Measurements from ENCODE around the gene ELAVL2. TPM values are rescaled to one million over a fixed set of nuclear protein-coding genes. Genes with fewer than 3 reads are reported as not detected.

The ELAVL2 gene
- total and polyA plus RNA-seq, 4 donors = 0.02 to 1.7 TPM; not detected in 2

- H3K9me3 ChIP-seq (ENCODE audit: control insufficient read depth in 4 of 4, insufficient read depth in 3 of 4, low read length in 3 of 4) = no peaks in the 10 kb centered on the region
- no peaks in the 10 kb centered on the region for H3K27me3 ChIP-seq (ENCODE audit: control insufficient read depth in 3 of 3, insufficient read depth in 3 of 3, low read length in 2 of 3)
- WGBS, 2 donors = 75 to 81% methylated on average over 7 of the region's 7 CpGs
- H3K4me1 ChIP-seq (ENCODE audit: control insufficient read depth in 5 of 5, insufficient read depth in 5 of 5, low read length in 5 of 5) = peaks cover 0 to 8% (median 2%) of the 10 kb centered on the region in 5 donors
- ATAC-seq (ENCODE audit: insufficient read depth, low FRiP score) (no peak), DNase-seq (peak; percentile 26 to 62 (median 60))
- H3K9ac ChIP-seq (ENCODE audit: insufficient read depth in 1 of 2, low read length in 2 of 2) = no peak overlapping the region
- H3K27ac ChIP-seq (ENCODE audit: low read depth in 1 of 2, low read length in 1 of 2) = no peak overlapping the region
- no peak overlapping the region for H3K4me3 ChIP-seq
- TF ChIP-seq CTCF (IDR thresholded peaks at IDR 0.05; ENCODE audit: control extremely low read depth, extremely low read depth) = no peak
- H3K36me3 ChIP-seq (ENCODE audit: control insufficient read depth in 4 of 4, insufficient read depth in 4 of 4, low read length in 4 of 4) = no peaks in the 10 kb centered on the region
Measured at GRCh38 chr9:23769307-23769935, 56.6 kb downstream of the ELAVL2 start.

- H3K4me3 ChIP-seq = no peak overlapping the region
- H3K4me1 ChIP-seq (ENCODE audit: control insufficient read depth in 5 of 5, insufficient read depth in 5 of 5, low read length in 5 of 5) = peaks cover 0 to 8% (median 2%) of the 10 kb centered on the region in 5 donors
- 73 to 77% methylated on average over 2 of the region's 2 CpGs for WGBS, 2 donors
- H3K27me3 ChIP-seq (ENCODE audit: control insufficient read depth in 3 of 3, insufficient read depth in 3 of 3, low read length in 2 of 3) = no peaks in the 10 kb centered on the region
- H3K27ac ChIP-seq (ENCODE audit: low read depth in 1 of 2, low read length in 1 of 2) = no peak overlapping the region
- no peaks in the 10 kb centered on the region for H3K9me3 ChIP-seq (ENCODE audit: control insufficient read depth in 4 of 4, insufficient read depth in 3 of 4, low read length in 3 of 4)
- TF ChIP-seq CTCF (IDR thresholded peaks at IDR 0.05; ENCODE audit: control extremely low read depth, extremely low read depth) = no peak
- DNase-seq (no peak), ATAC-seq (ENCODE audit: insufficient read depth, low FRiP score) (no peak)
- H3K36me3 ChIP-seq (ENCODE audit: control insufficient read depth in 4 of 4, insufficient read depth in 4 of 4, low read length in 4 of 4) = no peaks in the 10 kb centered on the region
- H3K9ac ChIP-seq (ENCODE audit: insufficient read depth in 1 of 2, low read length in 2 of 2) = no peak overlapping the region
Measured at GRCh38 chr9:23768861-23769260, 57.2 kb downstream of the ELAVL2 start.

- DNase-seq = no peak
- 30 to 50% methylated on average over 2 of the region's 2 CpGs for WGBS, 2 donors
- no peak overlapping the region for H3K9ac ChIP-seq (ENCODE audit: insufficient read depth in 1 of 2, low read length in 2 of 2)
- H3K27me3 ChIP-seq (ENCODE audit: control insufficient read depth in 3 of 3, insufficient read depth in 3 of 3, low read length in 2 of 3) = no peaks in the 10 kb centered on the region
- H3K9me3 ChIP-seq (ENCODE audit: control insufficient read depth in 4 of 4, insufficient read depth in 3 of 4, low read length in 3 of 4) = no peaks in the 10 kb centered on the region
- no peak overlapping the region for H3K27ac ChIP-seq (ENCODE audit: low read depth in 1 of 2, low read length in 1 of 2)
- no peaks in the 10 kb centered on the region for H3K36me3 ChIP-seq (ENCODE audit: control insufficient read depth in 4 of 4, insufficient read depth in 4 of 4, low read length in 4 of 4)
- H3K4me3 ChIP-seq = no peak overlapping the region
- TF ChIP-seq CTCF (IDR thresholded peaks at IDR 0.05; ENCODE audit: control extremely low read depth, extremely low read depth) = no peak
- peaks cover 0 to 8% (median 2%) of the 10 kb centered on the region in 5 donors for H3K4me1 ChIP-seq (ENCODE audit: control insufficient read depth in 5 of 5, insufficient read depth in 5 of 5, low read length in 5 of 5)
- ATAC-seq (ENCODE audit: insufficient read depth, low FRiP score) = no peak
Measured at GRCh38 chr9:23766613-23767012, 59.4 kb downstream of the ELAVL2 start.

GRCh38 chr9:23765561-23765960 lies 60.5 kb downstream of the ELAVL2 start:
- WGBS, 2 donors = 83 to 84% methylated on average over 6 of the region's 6 CpGs
- DNase-seq (no peak), ATAC-seq (ENCODE audit: insufficient read depth, low FRiP score) (no peak)
- H3K36me3 ChIP-seq (ENCODE audit: control insufficient read depth in 4 of 4, insufficient read depth in 4 of 4, low read length in 4 of 4) = no peaks in the 10 kb centered on the region
- no peaks in the 10 kb centered on the region for H3K27me3 ChIP-seq (ENCODE audit: control insufficient read depth in 3 of 3, insufficient read depth in 3 of 3, low read length in 2 of 3)
- no peak overlapping the region for H3K27ac ChIP-seq (ENCODE audit: low read depth in 1 of 2, low read length in 1 of 2)
- H3K4me1 ChIP-seq (ENCODE audit: control insufficient read depth in 5 of 5, insufficient read depth in 5 of 5, low read length in 5 of 5) = peaks cover 0 to 8% (median 2%) of the 10 kb centered on the region in 5 donors
- H3K9me3 ChIP-seq (ENCODE audit: control insufficient read depth in 4 of 4, insufficient read depth in 3 of 4, low read length in 3 of 4) = no peaks in the 10 kb centered on the region
- no peak for TF ChIP-seq CTCF (IDR thresholded peaks at IDR 0.05; ENCODE audit: control extremely low read depth, extremely low read depth)
- no peak overlapping the region for H3K9ac ChIP-seq (ENCODE audit: insufficient read depth in 1 of 2, low read length in 2 of 2)
- no peak overlapping the region for H3K4me3 ChIP-seq
